ENCODE measurements around the gene PSD2.

Gene PSD2

DNA sequence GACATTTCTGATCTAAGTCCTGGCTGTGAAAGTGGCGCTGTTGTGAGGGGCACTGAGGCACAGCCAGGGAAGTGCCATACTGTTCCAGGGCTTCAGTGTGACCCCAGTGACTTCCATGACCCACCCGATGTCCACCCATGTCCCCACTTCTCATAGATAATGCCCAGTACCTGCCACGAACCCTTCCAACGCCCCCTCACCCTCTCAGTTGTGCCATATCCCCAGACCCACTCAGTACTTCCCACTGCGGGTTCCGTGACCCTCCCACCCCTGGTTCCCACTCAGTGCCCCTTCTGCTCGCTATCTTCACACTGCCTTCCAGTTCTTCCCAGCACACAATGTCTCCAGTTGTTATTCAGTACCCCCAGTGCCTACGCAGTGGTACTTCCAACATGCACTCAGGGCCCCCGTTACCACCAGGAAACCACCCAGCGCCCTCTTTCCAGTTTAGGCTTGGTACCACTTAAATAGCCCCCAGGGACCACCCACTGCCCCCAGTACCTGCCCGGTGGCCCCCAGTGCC is 30.7 kb upstream of the PSD2 start:
- TF ChIP-seq, protein P1, sequence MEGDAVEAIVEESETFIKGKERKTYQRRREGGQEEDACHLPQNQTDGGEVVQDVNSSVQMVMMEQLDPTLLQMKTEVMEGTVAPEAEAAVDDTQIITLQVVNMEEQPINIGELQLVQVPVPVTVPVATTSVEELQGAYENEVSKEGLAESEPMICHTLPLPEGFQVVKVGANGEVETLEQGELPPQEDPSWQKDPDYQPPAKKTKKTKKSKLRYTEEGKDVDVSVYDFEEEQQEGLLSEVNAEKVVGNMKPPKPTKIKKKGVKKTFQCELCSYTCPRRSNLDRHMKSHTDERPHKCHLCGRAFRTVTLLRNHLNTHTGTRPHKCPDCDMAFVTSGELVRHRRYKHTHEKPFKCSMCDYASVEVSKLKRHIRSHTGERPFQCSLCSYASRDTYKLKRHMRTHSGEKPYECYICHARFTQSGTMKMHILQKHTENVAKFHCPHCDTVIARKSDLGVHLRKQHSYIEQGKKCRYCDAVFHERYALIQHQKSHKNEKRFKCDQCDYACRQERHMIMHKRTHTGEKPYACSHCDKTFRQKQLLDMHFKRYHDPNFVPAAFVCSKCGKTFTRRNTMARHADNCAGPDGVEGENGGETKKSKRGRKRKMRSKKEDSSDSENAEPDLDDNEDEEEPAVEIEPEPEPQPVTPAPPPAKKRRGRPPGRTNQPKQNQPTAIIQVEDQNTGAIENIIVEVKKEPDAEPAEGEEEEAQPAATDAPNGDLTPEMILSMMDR (IDR thresholded peaks at IDR 0.05; ENCODE audit: borderline replicate concordance, insufficient read depth, low read depth, low read length): no peak
- no peak overlapping the region for H3K4me3 ChIP-seq (ENCODE audit: low read depth, low read length)

GRCh38 chr5:139765409-139766217 is 30.0 kb upstream of the PSD2 start:
- TF ChIP-seq, protein P1 (IDR thresholded peaks at IDR 0.05; ENCODE audit: borderline replicate concordance, insufficient read depth, low read depth, low read length): peak; percentile 90
- peak overlapping the region; percentile 75 for H3K4me3 ChIP-seq (ENCODE audit: low read depth, low read length)

DNA sequence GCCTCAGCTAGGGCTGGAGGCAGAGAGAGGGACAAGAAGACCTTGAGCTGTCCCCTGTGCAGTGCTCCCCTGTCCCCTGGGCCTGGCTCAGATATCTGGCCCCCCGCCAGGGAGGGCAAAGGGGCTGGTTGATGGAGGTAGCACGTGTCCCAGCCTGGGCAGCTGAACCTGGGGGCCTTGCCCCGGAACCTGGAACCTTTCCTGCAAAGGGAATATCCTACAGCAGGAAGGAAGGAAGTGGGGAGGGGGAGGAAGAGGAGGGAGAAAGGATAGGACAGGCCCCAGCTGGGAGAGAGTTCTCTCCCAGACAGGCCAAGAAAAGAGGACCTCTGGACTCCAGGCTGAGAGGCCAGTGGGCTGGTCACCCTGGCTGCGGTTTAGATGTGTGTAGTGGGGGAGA is 27.6 kb upstream of the PSD2 start:
- TF ChIP-seq, protein P1 (IDR thresholded peaks at IDR 0.05; ENCODE audit: borderline replicate concordance, insufficient read depth, low read depth, low read length): no peak
- no peak overlapping the region for H3K4me3 ChIP-seq (ENCODE audit: low read depth, low read length)

DNA sequence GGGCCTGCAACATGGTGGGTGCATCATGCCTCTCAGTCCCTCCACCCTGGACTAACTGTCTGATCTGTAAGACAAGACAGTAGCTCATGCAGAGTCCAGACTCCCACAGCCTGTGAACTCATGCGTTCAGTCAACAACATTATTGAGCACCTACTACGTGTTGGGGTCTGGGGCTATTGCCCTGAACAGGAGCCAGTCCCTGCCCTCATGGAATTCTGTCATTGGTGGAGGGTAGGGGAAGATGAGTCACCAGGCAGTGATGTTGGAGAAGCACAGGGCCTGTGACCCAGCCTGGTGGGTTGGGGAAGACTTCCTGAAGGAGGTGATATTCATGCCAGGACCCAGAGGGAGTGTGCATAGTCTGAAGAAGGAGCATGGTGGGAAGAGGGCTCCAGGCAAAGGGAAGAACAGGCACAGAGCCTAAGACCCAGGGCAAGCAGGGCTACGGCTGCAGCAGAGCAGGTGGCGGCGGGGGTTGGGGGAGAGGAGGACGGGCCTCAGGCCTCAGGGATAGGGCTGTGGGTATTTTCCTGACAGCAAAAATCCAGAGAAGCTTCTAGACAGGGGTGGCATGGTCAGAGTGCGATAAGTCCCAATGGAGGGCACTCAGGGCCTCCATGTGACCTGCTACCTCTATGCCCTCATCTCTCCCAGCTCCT is 26.7 kb upstream of the PSD2 start:
- no peak overlapping the region for H3K4me3 ChIP-seq (ENCODE audit: low read depth, low read length)
- TF ChIP-seq, protein P1 (IDR thresholded peaks at IDR 0.05; ENCODE audit: borderline replicate concordance, insufficient read depth, low read depth, low read length): no peak

DNA sequence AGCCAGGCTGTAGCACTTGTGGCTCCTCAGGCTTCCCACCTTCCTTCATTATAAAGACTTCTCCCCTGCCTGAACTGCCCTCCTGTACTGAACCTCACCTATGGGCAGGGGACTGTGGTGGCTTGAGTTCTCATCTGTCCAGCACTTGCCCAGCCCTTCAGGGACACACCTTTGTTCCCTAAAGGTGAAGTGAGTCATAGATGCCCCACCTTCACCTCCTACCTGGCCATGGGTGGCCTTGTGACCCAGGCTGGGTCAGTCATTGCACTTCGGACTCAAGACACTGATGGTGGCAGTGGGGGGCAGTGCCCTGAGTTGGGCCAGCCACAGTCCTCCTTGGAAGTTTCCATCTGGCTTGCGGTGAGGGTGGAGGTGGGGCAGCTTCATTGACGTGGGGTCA is 26.1 kb upstream of the PSD2 start:
- TF ChIP-seq, protein P1 (IDR thresholded peaks at IDR 0.05; ENCODE audit: borderline replicate concordance, insufficient read depth, low read depth, low read length): no peak
- no peak overlapping the region for H3K4me3 ChIP-seq (ENCODE audit: low read depth, low read length)

- H3K4me3 ChIP-seq (ENCODE audit: low read depth, low read length): no peak overlapping the region
- TF ChIP-seq, protein P1 (IDR thresholded peaks at IDR 0.05; ENCODE audit: borderline replicate concordance, insufficient read depth, low read depth, low read length): no peak
These were observed 24.9 kb upstream of the PSD2 start for GRCh38 chr5:139770722-139771121.
